IgD-negative memory B cell (primary cell): Measurements from ENCODE around the gene SUMO3. TPM values are rescaled to one million over a fixed set of nuclear protein-coding genes. Genes with fewer than 3 reads are reported as not detected.

Experiments
- H3K27ac Mint-ChIP-seq, 3 donors: one replicate each; pipeline ENCODE4 v1.8.0; 2020 to 2022; ENCODE audit warnings: mild to moderate bottlenecking in 3 of 3, mixed read lengths in 3 of 3, moderate library complexity in 1 of 3
- H3K27me3 Mint-ChIP-seq: one replicate; pipeline ENCODE4 v1.8.0; 2021; ENCODE audit warnings: mixed read lengths
- H3K36me3 Mint-ChIP-seq: one replicate; pipeline ENCODE4 v1.8.0; 2020; ENCODE audit warnings: mild to moderate bottlenecking, mixed read lengths
- H3K4me1 Mint-ChIP-seq, 3 donors: one replicate each; pipeline ENCODE4 v1.8.0; 2020 to 2022; ENCODE audit warnings: mixed read lengths in 3 of 3, mild to moderate bottlenecking in 1 of 3
- H3K4me3 Mint-ChIP-seq, 4 donors: one replicate each; pipeline ENCODE4 v1.8.0; 2020 to 2022; ENCODE audit warnings: mild to moderate bottlenecking in 4 of 4, mixed read lengths in 4 of 4, moderate library complexity in 3 of 4
- H3K9me3 Mint-ChIP-seq, 3 donors: one replicate each; pipeline ENCODE4 v1.8.0; 2020 to 2021; ENCODE audit warnings: mixed read lengths in 3 of 3, mild to moderate bottlenecking in 1 of 3
- polyA plus RNA-seq: library from polyadenylated mRNA; unstranded; fragments of 300-500 nt; fragmentation: Illumina TruSeq; gene quantifications from one replicate; pipeline ENCODE4 v1.2.3, GENCODE V29; 2021

Gene SUMO3
- polyA plus RNA-seq, 1 donor from 2014 or later, result 92.3 TPM

DNA sequence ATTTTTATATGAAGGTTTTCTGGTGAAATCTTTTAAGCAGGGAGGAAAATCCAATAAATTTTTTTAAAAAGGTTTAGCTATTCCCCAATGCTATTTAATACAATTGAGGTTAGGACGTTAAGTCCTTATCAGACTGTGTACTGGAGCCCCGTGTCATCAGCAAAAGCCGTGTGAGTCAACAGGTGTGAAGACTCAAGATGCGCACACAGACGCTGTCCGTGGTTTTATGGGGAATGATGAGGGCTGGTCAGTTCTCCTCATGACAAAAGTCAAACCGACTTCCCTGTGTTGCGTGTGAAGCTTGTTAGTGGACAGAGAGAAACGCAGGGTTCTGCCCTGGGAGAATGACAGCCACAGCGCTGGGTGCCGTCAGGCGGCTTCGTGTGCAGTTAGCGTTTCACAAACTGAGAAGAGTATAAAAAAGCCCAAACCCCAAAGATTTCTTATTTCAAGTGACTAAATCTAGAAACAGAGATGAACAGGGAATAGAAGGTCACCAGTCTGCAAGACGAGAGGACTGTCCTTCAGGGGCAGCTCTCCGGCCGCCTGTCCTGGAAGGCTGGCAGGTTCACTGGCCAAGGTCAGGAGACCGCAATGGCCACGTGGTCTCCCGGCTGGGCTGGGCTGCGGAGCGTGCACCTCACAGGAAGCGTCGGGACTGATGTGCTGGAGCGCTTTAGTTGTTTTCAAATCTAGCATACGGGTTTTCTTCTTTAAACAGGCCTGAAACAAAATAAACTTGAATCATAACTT is 33.2 kb upstream of the SUMO3 start:
- no peak overlapping the region for H3K27ac Mint-ChIP-seq
- peaks cover 5 to 6% (median 5%) of the 10 kb centered on the region in 3 donors for H3K4me1 Mint-ChIP-seq

DNA sequence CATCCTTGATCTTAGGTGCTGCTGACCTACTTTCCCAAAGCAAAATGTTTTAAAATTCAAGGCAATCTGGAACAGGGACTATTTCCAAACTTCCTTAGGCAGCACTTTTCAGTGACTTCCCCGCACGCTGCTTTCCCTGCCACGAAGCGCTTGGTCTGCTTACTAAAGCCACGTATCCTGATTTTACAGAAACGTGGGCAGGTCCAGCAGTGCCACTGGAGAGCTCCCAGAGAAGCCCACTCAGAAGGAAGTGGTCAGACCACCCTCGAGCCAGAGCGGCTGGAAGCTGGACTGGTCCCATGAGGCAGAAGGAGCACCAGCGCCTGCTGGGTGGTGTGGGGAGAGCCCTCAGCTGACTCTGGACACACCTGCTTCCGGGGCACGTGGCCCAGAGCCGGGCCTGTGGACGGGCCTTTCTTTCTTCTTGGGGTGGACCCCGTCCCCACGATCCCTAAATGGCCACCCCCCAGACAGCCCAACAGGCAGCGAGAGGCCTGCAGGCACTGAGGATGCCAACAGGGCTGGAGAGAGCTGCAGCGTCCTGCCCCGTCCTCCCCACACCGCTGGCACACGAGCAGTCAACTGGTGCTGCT is 32.4 kb upstream of the SUMO3 start:
- Mint-ChIP-seq H3K4me3 (no peak overlapping the region), H3K27ac (no peak overlapping the region), H3K27me3 (peaks cover 5% of the 10 kb centered on the region), H3K36me3 (no peaks in the 10 kb centered on the region), H3K9me3 (no peaks in the 10 kb centered on the region), H3K4me1 (peaks cover 6 to 7% (median 6%) of the 10 kb centered on the region in 3 donors)

More for the DNA sequence above, 33.2 kb upstream of the SUMO3 start:
- H3K9me3 Mint-ChIP-seq, result no peaks in the 10 kb centered on the region
- H3K27me3 Mint-ChIP-seq, result peaks cover 3% of the 10 kb centered on the region
- no peak overlapping the region for H3K4me3 Mint-ChIP-seq
- no peaks in the 10 kb centered on the region for H3K36me3 Mint-ChIP-seq

DNA sequence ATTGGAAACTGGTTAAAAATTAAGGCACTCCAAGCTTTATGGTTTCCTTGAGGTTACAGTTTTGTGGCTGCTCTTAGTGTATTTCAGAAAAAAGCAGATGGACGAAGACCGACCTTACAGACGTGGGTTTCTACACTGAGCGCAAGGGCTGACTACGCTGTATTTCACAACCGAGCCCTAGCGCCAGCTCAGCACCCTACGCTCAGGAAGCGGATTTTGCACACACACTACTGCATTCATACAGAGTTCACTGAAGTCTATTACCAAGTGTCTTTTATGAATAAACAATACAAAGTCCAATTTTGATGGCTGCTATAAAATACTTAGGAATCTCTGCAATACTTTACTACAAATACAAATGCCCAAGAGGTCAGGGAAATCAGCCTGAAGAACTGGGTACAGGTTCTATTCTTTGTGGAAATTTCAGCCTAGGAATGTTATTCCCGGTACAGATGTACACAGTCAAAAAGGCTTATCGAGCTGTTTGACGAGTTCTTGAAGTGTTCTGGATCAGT is 31.8 kb upstream of the SUMO3 start:
- Mint-ChIP-seq H3K36me3 (no peaks in the 10 kb centered on the region), H3K9me3 (no peaks in the 10 kb centered on the region), H3K4me1 (peaks cover 6 to 7% (median 6%) of the 10 kb centered on the region in 3 donors), H3K4me3 (no peak overlapping the region), H3K27ac (no peak overlapping the region), H3K27me3 (peaks cover 6% of the 10 kb centered on the region)

DNA sequence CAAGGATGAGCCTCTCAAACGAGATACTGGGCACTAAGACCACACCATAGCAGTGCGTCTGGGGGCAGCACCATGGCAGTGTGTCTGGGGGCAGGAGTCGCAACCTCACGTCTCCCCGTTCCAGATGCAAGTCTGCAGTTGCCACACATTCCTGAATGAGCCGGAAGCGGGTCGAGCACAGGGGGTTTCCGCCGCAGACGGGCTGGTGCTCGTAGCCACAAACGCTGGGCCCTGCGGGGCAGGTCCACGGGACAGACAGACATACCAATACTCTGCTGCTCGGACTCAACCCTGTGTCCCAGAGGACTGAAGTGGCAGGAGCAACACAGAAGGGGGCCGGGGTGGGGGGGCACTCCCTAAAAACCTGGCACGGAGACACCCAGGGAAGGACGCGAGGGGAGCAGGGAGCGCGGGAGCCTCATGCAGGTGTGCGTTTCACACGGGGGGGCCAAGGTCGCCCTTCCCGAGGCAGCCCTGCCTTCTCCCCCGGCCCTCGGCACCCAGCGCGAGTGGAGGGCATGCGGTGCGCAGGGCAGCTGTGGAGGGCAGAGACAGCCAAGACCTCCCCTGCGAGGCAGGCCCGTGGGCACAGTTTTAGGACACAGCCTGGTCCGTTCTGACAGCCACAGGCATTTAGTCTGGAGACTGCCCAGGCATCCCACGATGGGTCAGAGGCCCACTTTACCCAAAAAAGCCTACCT is 31.1 kb upstream of the SUMO3 start:
- Mint-ChIP-seq H3K4me1 (peaks cover 6 to 7% (median 6%) of the 10 kb centered on the region in 3 donors), H3K4me3 (peak overlapping the region in 1 of 4 donors; percentile 12), H3K36me3 (no peaks in the 10 kb centered on the region), H3K27me3 (peaks cover 8% of the 10 kb centered on the region), H3K27ac (peak overlapping the region in 1 of 3 donors; percentile 53), H3K9me3 (no peaks in the 10 kb centered on the region)

DNA sequence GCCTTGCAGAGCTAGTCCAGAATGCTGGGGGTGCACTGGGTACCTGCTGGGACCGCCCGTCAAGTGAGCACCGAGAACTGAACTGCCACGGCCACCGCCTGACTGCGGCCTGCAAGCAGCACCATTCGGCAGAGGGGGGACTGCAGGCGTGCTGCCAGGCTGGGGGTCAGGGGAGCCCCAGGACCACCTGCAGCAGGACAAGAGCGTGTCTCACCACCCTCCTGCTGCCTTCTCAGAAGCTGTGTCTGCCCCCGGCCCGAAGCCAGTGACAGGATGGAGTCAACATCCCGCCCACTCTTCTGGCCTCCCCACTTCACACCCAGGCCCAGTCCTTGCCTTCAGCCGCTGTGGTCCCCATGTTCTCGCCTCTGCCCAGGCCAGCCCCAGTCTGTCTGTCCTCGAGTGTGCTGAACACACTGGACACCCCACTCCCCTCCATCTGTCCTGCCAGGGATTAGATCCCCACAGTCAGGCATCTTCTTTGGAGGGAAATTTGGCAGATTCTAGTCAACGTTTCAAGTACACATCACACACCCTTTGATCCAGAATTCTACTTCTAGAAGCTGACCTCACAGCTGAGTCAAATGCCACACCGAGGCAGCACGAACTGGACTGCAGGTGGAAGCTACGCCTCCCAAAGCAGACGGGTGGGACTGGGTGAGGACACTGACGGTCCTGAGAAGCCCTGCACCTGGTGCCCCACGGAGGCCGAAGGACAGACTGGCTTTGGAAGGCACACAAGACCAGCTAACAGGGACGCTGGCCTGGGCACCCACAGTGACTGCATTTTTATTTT is 29.6 kb upstream of the SUMO3 start:
- Mint-ChIP-seq H3K27ac (no peak overlapping the region), H3K36me3 (no peaks in the 10 kb centered on the region), H3K9me3 (no peaks in the 10 kb centered on the region), H3K4me3 (no peak overlapping the region), H3K27me3 (peaks cover 13% of the 10 kb centered on the region), H3K4me1 (peaks cover 6 to 7% (median 6%) of the 10 kb centered on the region in 3 donors)

DNA sequence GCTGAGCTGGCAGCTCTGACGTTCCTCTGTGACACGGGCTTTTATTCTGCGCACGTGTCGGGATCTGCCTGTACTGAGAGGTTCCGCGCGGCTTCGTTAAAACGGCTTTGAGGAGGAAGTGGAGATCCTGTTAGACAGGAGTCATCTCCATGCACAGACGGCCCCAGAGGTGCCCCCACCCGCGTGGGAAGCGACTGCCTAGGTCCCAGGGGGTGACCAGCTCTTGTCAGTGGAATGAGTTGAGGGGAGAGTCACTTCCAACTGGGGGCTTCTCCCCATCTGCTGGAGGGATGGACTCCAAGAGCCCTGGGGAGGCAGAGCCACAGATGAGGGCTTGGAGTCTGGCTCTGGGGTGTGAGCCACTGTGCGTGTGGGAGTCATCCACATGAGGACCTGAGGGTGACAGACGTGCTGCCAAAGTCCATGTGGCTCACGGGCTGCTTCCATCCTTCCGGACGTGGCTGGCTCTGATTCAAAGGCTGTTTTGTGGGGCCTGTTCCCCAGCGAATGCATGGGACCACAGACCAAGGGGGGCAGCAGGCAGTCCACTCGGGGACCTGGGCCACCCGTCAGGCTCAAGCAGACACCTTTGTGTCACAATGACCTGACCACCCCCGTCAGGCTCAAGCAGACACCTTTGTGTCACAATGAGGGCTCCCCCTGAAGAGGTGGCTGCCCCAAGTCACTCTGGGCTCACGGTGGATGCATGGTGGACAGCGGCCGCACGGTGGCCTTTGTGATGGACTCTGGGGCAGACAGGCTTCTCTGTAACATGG is 28.8 kb upstream of the SUMO3 start:
- H3K4me1 Mint-ChIP-seq, result peaks cover 6 to 7% (median 6%) of the 10 kb centered on the region in 3 donors
- peaks cover 18% of the 10 kb centered on the region for H3K27me3 Mint-ChIP-seq
- H3K4me3 Mint-ChIP-seq, result peak overlapping the region; percentile 14 to 80 (median 54)

DNA sequence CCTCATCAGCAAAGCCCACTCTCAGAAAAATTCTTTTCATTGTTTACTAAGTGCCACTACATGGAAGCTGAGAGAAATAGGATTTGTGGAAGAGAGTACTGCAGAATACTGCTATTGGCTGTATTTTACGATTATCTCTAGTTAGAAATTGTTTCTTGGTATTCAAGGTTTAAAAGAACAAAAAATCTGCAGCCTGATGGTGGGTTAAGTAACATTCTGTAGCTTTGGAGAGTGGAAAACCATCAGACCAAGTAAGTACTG is 28.3 kb upstream of the SUMO3 start:
- peaks cover 6 to 7% (median 6%) of the 10 kb centered on the region in 3 donors for H3K4me1 Mint-ChIP-seq
- peak overlapping the region in 1 of 3 donors; percentile 76 for H3K27ac Mint-ChIP-seq
- no peaks in the 10 kb centered on the region for H3K36me3 Mint-ChIP-seq
- peaks cover 18% of the 10 kb centered on the region for H3K27me3 Mint-ChIP-seq
- H3K4me3 Mint-ChIP-seq, result peak overlapping the region; percentile 14 to 80 (median 54)
- H3K9me3 Mint-ChIP-seq, result no peaks in the 10 kb centered on the region

More for the DNA sequence above, 28.8 kb upstream of the SUMO3 start:
- Mint-ChIP-seq H3K27ac (peak overlapping the region in 1 of 3 donors; percentile 76), H3K9me3 (no peaks in the 10 kb centered on the region), H3K36me3 (no peaks in the 10 kb centered on the region)

DNA sequence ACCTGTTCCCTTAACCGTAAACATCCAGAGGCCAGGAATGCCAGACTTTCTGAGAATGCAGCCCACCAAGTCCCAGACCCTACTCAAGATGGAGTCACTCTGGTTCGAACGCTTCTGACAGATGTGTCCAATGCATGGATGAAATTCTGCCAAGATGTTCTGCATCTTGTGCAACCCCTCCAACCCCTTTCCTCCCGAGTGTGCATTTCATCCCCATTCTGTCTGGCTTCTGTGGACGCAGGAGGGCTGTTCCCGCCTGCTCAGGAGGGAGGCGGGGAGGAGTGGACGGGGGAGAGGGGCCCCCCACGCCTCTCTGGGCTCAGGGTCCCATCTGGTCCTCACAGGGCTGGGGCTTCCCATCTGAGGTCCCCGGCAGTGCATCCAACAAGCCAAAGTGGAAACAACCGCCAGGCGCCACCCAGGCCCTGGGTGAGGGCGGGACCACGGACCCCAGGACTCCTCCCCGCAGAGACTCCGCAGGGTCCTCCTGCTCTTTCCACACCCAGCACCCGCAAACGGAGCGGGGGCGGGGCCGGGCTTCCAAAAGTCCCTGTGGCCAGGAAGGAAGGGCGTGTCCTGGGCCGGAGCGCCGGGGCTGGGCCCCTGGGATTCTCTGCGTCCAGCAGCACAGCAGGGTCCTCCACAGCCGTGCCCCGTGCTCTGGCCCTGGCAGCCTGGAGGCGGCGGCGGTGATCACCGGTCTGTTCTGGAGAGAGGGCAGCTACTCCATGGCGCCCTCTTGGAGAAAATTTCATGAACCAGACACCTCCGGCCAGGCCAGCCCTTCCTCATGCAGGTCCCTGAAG is 27.8 kb upstream of the SUMO3 start:
- Mint-ChIP-seq H3K4me1 (peaks cover 6 to 7% (median 6%) of the 10 kb centered on the region in 3 donors), H3K36me3 (no peaks in the 10 kb centered on the region), H3K27ac (no peak overlapping the region), H3K27me3 (peaks cover 18% of the 10 kb centered on the region), H3K4me3 (peak overlapping the region; percentile 14 to 80 (median 54)), H3K9me3 (no peaks in the 10 kb centered on the region)

DNA sequence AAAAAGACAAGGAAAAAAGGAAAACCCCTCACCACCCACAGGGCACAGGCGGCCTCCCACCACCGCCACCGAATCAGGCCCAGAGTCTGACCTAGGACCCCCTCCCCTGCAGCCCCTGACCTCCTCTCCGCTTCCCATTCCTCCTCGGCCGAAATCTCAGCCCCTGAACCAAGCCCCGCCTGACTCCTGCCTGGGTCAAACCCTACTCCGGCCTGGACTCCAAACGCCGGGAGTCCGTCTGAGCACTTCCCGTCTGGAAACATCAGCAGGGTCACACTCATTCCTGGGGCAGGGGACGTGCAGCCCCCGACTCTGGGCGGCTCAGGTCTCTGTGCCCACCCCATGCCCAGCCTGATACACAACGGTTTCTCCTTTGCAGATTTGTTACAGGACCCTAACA is 26.4 kb upstream of the SUMO3 start:
- Mint-ChIP-seq H3K27ac (no peak overlapping the region), H3K9me3 (no peaks in the 10 kb centered on the region), H3K4me1 (peaks cover 6 to 7% (median 6%) of the 10 kb centered on the region in 3 donors), H3K27me3 (peaks cover 18% of the 10 kb centered on the region), H3K36me3 (no peaks in the 10 kb centered on the region), H3K4me3 (no peak overlapping the region)

DNA sequence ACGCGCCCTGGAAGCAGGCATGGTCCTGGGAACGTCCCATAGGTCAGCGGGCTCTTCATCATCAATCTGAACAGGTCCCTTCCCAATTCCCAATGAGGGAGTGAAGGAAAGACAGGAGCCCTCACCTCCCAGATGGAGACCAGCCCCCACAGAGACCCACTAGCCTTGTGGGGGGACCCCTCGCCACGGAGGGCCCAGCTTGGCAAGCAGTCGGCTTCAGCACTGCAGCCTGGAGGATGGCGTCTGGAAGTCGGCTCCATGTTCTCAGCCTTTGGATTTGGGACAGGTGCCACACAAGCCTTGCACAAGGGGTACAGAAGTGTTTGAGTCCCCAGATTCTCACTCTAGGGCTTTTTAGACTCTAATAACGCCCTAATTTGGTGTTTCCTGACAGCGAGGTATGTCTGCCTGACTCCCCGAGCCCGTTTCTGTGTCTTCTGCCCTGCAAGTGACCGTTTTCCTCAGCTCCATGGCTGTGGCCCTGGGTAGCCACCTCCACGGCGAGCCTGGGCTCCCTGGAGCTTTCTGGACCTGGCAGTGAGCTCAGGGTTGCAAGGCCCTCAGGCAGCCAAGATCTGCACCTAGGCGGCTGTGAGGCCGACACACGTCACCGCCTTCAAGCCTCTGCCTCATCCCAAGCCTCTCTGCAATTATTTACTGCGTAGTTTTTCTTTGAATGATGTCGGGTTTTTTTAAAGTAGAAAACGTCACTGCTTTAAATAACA is 25.0 kb upstream of the SUMO3 start:
- Mint-ChIP-seq H3K4me1 (peaks cover 6 to 7% (median 6%) of the 10 kb centered on the region in 3 donors), H3K9me3 (no peaks in the 10 kb centered on the region), H3K4me3 (no peak overlapping the region), H3K27ac (no peak overlapping the region), H3K36me3 (no peaks in the 10 kb centered on the region), H3K27me3 (peaks cover 18% of the 10 kb centered on the region)

DNA sequence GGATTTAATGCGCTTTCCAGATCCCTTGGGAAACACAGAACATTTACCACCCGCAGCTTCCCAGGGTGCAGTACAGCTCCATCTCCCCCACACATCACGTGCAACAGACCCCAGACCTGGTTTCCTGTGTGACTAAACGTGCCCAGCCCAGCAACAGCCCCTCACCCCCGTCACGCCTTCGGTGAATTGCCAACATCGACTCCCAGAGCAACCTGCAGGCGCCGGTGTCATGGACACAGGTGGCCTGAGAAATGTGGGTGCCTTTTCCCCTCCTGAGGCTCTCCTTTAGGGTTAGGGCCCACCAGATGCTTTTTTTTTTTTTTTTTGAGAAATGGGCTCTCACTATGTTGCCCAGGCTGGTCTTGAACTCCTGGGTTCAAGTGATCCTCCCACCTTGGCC is 24.2 kb upstream of the SUMO3 start:
- Mint-ChIP-seq H3K27ac (no peak overlapping the region), H3K4me1 (peaks cover 6 to 7% (median 6%) of the 10 kb centered on the region in 3 donors), H3K27me3 (peaks cover 18% of the 10 kb centered on the region), H3K4me3 (peak overlapping the region in 1 of 4 donors; percentile 23), H3K36me3 (no peaks in the 10 kb centered on the region), H3K9me3 (no peaks in the 10 kb centered on the region)

DNA sequence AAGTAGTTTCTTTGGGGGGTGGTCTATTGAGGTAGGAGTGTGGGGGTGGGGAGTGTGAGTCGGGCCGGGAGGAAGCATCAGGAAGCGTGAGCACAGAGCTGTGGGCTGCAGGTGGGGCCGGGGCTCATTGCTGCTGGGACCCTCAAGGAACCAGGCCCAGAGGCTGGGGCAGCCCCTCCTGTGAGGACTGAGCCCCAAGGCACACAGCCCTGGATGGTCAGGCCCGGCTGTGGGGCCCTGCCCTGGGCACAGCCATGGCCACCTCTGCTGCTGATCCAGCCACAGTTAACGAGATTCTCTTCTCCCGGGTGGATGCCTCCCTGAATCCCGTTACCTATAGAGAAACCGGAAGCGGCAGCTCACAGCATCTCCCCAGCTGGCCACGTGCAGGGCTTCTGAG is 22.9 kb upstream of the SUMO3 start:
- Mint-ChIP-seq H3K27ac (no peak overlapping the region), H3K4me3 (no peak overlapping the region), H3K9me3 (no peaks in the 10 kb centered on the region), H3K4me1 (no peaks in the 10 kb centered on the region), H3K36me3 (no peaks in the 10 kb centered on the region), H3K27me3 (peaks cover 14% of the 10 kb centered on the region)

DNA sequence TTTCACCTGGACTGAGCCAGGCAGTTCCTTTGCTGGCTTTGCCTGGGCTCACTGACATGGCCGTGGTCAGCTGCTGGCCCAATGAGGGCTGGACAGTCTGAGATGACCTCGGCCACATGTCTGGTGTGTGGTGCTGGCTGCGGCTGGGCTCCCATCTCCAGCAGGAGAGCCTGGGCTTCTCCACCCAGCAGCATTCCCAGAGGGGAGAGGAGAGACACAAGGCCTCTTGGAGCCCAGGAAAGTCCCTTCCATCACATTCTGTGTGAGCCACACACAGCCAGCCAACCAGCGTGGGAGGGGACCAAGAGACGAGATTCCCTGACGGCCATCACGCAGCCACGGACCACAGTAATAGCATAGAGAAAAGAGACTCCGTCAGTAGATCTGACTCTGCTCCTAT is 21.1 kb upstream of the SUMO3 start:
- H3K36me3 Mint-ChIP-seq, result no peaks in the 10 kb centered on the region
- H3K27ac Mint-ChIP-seq, result no peak overlapping the region
- H3K9me3 Mint-ChIP-seq, result no peaks in the 10 kb centered on the region
- no peaks in the 10 kb centered on the region for H3K4me1 Mint-ChIP-seq
- H3K27me3 Mint-ChIP-seq, result peaks cover 12% of the 10 kb centered on the region
- no peak overlapping the region for H3K4me3 Mint-ChIP-seq
